Measurements from ENCODE around the gene URB1. TPM values are rescaled to one million over a fixed set of nuclear protein-coding genes. Genes with fewer than 3 reads are reported as not detected.
"Not testable (repeated sequence)": the region's sequence is repeated elsewhere in the genome, so short reads cannot be mapped to it uniquely, and the experiment has no call there.

URB1 gene
- total RNA-seq, 1 experiment from 2014 or later: 22.6 TPM

DNA sequence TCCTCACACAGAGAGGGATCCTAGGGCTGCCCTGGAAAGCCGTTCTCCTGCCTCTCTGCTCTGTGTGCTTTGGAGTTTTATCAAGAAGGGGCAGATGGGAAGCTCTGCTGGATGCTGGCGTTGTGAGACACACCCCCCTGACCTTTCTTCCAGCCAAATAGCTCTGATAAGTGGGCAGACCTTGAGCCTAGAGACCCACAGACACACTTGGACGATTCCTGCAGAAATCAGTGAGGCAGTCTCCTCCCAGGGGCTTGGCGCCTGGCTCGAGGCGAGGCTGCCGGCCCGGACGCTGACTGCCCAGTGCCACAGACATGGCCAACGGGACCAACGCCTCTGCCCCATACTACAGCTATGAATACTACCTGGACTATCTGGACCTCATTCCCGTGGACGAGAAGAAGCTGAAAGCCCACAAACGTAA, 94.1 kb downstream of the URB1 start, which contains the start of gene MRAP:
Gene MRAP, plus strand, starts transcription at position 198 of the 424 bp plus-strand sequence. Its CDS starts 117 bp downstream, at position 315.
- DNase-seq (ENCODE audit: low read depth): no peak

DNA sequence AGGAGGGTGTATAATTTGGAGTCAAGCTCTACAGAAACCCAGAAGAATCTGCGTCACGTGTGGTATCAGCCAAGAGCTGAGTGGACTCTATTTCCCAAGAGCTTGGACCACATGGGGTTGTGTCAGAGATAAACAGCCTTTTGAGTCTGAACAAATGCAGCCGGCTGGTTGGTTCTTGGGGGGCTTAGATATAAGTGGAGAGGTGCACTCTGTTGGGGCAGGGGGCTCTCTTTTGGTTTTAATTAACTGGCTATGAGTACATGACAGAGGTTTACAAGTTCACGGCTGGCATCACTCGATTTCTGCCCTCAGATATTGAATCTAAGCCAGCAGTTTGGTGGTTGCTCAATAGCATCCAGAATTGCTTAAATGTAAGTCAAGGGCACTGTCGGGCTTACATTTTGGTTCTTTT, 94.7 kb downstream of the URB1 start:
- no peak for DNase-seq (ENCODE audit: low read depth)

DNA sequence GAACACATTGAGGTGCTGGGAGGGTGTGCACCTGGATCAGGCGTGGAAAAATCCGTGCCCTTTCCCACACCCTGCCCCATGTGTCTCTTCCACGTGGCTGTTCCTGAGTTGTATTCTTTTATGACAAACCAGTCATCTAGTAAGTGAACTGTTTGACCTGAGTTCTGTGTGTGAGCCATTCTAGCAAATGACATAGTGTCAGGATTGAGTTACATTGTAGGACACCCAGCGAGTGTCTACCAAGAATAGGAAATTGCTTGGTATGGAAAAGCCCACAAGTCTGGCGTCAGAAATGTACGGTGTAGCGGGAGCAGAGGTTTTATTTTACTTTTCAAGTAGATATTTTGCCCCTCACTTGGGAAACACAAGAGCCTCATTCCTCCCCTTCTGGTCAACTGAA, 95.4 kb downstream of the URB1 start:
- no peak for DNase-seq (ENCODE audit: low read depth)

DNA sequence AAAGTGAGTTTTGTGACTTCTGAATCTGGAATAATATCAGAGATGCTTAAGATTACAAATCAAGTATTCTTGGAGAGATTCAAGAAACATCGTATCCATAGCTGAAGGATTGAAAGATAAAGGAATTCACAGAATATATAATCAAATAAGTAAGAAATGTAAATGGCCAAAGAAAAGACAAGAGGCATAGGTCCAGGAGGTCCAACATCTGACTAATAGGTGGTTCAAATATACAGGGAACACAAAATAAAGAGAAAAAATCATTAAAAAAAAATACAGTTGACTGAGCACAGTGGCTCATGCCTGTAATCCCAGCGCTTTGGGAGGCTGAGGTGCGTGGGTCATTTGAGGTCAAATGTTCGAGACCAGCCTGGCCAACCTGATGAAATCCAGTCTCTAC, 107.3 kb downstream of the URB1 start:
- DNase-seq (ENCODE audit: low read depth): no peak

DNA sequence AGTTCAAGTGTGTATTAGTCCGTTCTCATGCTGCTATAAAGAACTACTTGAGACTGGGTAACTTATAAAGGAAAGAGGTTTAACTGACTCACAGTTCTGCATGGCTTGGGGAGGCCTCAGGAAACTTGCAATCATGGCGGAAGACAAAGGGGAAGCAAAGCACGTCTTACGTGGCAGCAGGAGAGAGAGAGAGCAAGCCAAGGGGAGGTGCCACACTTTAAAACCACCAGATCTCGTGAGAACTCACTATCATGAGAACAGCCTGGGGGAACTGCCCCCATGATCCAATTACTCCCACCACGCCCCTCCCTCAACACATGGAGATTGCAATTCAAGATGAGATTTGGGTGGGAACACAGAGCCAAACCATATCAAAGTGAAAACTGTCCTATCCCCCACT, 109.8 kb downstream of the URB1 start:
- no peak for DNase-seq (ENCODE audit: low read depth)

DNA sequence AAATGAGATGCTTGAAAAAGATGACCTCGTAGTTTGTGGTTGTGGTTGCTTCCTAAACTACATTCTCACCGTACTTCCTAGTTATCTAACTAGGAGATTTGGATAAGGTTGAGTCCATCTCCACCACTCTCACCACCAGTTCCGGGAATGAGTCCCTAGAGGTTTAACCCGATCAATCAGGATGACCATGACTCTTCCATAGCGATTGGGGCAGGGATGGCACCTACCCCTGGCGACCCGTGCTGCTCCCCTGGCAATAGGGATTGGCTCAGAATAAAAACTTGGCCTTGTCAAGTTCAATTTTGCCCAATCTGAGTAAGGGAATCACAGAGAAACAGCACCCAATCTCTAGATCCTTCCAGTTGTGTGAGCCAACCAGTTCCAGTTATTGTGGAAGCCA, 111.3 kb downstream of the URB1 start:
- DNase-seq (ENCODE audit: low read depth): peak; percentile 31

DNA sequence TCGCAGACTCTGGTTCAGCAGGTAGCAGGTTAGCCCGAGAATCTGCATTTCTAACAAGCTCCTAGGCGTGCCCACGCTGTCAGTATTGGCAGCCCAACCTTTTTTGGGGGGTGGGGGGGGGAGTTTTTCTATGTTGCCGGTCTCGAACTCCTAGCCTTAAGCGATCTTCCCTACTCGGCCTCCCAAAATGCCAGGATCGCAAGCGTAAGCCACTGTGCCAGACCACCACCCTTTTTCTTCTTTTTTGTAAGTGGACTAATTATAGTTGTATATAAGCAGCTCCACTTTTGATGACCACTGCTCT, 113.5 kb downstream of the URB1 start:
- DNase-seq (ENCODE audit: low read depth): no peak

DNA sequence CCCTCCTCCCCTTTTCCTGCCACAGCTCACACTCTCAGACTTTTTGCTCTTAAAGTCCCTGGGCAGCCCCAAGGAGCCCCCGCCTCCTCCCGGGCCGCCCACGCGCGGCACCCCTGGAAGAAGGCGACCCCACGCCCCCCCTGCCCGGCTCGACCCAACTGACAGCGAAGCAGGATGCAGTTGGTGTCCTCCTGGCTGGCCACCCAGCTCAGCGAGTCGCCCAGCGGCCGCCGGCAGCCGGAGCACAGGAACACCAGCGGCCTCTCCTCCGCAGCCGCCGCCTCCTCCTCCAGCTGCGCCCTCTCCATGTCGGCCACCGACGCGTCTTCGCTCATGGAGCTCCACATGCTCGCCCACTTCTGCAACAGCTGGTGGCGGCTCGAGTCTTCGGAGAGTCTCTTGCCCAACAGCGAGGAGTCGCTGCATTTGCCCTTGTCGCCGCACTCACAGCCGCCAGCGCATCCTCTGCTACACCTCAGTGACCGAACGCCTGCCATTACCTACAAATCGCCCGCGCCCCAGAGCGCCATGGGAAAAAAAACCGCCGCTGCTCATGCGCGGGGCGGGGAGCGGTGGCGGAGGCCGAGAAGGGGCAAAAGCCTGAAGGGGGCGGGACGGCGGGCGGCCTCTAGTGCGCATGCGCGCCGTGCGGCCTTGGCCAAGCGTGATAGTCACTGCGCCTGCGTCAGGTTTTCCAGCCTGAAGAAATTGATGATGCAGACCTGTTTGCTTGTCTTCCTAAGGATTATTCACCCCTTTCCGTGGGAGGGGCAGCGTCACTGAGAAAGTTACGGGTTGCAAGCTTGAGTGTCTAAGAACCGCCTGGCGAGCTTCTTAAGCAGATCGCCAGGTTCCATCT, 114.1 kb downstream of the URB1 start, which contains the start of gene MIS18A:
Gene MIS18A, minus strand, starts transcription at position 532 of the 859 bp plus-strand sequence. Its CDS starts 35 bp downstream, at position 497.
- peak; percentile 90 for DNase-seq (ENCODE audit: low read depth)

DNA sequence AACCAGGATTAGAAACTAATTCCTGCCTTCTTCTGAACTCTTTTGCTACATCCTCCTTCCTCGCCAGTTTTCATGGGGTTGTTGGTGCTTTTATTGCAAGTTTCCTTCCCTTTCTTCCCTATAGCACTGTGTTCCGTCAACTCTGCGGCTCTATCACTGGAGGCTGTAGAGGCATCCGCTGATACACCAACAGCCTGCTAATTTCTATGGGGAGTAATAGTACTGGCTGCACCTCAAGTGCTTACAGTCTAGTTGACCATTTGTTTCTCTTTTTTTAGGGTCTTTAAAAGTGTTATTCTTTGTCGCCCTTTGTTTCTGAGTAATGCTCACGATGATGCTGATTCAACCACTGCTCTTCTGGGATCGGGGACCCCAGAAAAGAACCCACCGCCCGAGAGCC, 114.7 kb downstream of the URB1 start:
- no peak for DNase-seq (ENCODE audit: low read depth)

DNA sequence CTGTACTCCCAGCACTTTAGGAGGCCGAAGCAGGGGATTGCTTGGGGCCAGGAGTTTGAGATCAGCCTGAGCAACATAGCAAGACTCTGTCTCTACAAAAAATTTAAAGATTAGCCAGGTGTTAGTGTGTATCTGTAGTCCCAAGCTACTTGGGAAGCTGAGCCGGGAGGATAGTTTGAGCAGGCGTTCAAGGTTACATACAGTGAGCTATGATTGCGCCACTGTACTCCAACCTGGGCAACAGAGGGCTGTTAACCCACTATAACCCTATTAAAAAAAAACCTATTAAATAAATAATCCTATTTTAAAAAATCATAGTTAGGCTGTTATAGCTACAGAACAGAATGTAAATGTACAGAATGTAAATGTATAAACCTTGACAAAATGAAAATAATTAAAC, 116.1 kb downstream of the URB1 start:
- DNase-seq (ENCODE audit: low read depth): no peak

DNA sequence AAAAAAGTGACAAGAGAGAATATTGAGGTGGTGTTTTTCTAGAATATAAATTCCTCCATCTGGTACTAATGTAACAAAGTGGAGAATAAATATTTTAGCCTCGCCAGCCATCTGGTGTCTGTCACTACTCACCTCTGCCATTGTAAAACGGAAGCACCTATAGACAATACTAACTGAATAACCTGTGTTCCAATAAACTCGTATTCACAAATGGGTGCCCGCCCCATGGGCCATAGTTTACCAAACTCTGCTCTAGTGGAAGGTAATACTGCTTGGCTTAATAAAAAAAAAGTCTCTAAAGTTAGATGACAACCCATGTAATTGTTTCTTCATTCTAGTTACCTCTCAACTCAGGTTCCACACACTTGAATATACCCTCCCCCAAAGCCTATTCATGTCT, 122.1 kb downstream of the URB1 start:
- no peak for DNase-seq (ENCODE audit: low read depth)

DNA sequence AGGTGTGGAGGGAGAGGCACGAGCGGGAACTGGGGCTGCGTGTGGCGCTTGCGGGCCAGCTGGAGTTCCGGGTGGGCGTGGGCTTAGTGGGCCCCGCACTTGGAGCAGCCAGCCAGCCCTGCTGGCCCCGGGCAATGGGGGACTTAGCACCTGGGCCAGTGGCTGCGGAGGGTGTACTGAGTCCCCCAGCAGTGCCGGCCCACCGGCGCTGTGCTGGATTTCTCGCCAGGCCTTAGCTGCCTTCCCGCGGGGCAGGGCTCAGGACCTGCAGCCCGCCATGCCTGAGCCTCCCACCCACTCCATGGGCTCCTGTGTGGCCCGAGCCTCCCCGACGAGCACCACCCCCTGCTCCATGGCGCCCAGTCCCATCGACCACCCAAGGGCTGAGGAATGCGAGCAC, 127.5 kb downstream of the URB1 start:
- DNase-seq (ENCODE audit: low read depth): not testable (repeated sequence)

DNA sequence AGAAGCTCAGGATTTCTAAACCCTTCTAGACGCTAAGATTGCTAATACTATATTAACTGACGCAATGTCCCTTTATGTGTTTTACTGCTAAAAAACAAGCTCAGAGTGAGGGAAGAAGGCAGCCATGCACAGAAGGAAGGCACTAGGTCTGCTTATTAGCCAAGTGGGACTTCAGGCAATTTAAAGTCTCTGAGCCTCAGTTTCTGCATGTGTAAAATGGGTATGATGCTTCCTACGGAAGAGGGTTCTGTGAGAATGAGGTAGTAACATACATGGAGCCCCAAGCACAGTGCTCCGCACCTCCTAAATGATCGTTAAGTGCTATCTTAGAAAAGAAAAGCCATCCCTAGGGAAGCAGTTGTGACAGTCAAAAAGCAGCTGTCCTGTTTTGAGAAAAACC, 130.9 kb downstream of the URB1 start:
- no peak for DNase-seq (ENCODE audit: low read depth)

Other genes with a start within 250 kb of the URB1 start
- 23.9 and 27.1 TPM in 2 replicates for gene MIS18A, start 114.0 kb downstream of the URB1 start, total RNA-seq (2014; rRNA removed)
- not detected in 2 replicates for gene MRAP, start 94.2 kb downstream of the URB1 start, total RNA-seq (2014; rRNA removed)
- gene EVA1C, start 19.7 kb upstream of the URB1 start, total RNA-seq (2014; rRNA removed): 2.2 and 3.2 TPM in 2 replicates
- not detected in 2 replicates for gene TCP10L, start 192.5 kb upstream of the URB1 start, total RNA-seq (2014; rRNA removed)
- 32.5 and 46.8 TPM in 2 replicates for gene CFAP298, start 219.4 kb upstream of the URB1 start, total RNA-seq (2014; rRNA removed)

All from LHCN-M2 (cell line).